ENCODE measurements around the gene FAM78A.

DNA sequence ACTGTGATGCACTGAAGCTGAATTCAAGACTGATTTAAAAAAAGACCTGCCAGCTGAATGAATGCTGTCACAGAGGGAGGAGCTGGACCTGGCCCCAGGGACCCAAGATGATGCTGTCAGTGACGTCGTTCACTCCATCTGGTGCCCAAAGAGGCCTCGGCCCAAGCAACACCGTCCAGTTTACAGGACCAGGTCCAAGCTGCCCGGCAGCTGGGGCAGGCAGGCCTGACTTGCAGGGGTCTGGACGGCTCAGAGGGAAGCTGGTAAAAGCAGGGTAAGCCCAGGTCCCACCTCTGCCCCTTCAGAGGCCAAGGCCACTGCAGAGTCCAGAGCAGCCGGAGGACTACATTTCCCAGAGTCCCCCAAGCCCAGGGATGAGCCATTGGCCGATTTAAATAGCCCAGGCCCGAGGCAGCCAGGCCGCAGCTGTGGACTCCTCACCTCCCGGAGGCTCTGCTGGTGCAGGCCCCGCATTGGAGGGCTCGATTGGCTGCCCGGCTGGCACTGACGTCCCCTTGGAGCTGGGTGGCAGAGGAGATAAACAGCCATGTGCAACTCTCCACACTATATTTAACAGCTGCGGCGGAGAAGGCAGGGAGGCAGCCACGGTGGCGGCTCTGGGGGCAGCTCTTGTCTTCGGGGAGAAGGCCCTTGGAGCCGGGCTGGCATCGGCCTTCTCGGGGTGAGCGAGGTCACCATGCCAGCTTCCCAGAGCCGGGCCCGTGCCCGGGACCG, 13.2 kb upstream of the FAM78A start, which contains the start of gene PLPP7:
- no peak for TF ChIP-seq EZH2 (IDR thresholded peaks at IDR 0.05; ENCODE audit: low read depth)
- TF ChIP-seq, protein P1, sequence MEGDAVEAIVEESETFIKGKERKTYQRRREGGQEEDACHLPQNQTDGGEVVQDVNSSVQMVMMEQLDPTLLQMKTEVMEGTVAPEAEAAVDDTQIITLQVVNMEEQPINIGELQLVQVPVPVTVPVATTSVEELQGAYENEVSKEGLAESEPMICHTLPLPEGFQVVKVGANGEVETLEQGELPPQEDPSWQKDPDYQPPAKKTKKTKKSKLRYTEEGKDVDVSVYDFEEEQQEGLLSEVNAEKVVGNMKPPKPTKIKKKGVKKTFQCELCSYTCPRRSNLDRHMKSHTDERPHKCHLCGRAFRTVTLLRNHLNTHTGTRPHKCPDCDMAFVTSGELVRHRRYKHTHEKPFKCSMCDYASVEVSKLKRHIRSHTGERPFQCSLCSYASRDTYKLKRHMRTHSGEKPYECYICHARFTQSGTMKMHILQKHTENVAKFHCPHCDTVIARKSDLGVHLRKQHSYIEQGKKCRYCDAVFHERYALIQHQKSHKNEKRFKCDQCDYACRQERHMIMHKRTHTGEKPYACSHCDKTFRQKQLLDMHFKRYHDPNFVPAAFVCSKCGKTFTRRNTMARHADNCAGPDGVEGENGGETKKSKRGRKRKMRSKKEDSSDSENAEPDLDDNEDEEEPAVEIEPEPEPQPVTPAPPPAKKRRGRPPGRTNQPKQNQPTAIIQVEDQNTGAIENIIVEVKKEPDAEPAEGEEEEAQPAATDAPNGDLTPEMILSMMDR (conservative IDR thresholded peaks at IDR 0.05) = no peak

All from PC-9 (cell line).